HCT116 (cell line): Measurements from ENCODE around the gene KCNJ4.

ENCODE experiments used
- POLR2A ChIP-seq: IDR thresholded peaks from 2 replicates; pipeline ENCODE4 v1.7.0; 2011; ENCODE audit warnings: borderline replicate concordance; ENCODE audit not compliant: insufficient read depth, insufficient read length; ENCODE audit errors: extremely low read depth
- POLR2AphosphoS5 ChIP-seq: IDR thresholded peaks from 2 replicates; pipeline ENCODE4 v1.6.1; 2011; ENCODE audit warnings: mild to moderate bottlenecking, low read depth, low read length, moderate library complexity
- TF ChIP-seq, protein P1 (sequence below), 3 experiments: fragments of 200-600 bp in 1 of 3; sonication (generic) in 1 of 3; IDR thresholded peaks in 2 of 3; conservative IDR thresholded peaks in 1 of 3; 2 replicates each; pipeline ENCODE4 v1.5.1; 2012 to 2017; ENCODE audit warnings: low read depth in 2 of 3, low read length in 2 of 3, antibody characterized with exemption in 1 of 3, borderline replicate concordance in 1 of 3, control low read depth in 1 of 3, mild to moderate bottlenecking in 1 of 3, mixed read lengths in 1 of 3, mixed run types in 1 of 3, moderate library complexity in 1 of 3; ENCODE audit not compliant: insufficient read depth in 1 of 3

GRCh38 chr22:38414009-38414395, 41.0 kb downstream of the KCNJ4 start:
- TF ChIP-seq POLR2A (no peak), POLR2AphosphoS5 (no peak)
- TF ChIP-seq, protein P1, sequence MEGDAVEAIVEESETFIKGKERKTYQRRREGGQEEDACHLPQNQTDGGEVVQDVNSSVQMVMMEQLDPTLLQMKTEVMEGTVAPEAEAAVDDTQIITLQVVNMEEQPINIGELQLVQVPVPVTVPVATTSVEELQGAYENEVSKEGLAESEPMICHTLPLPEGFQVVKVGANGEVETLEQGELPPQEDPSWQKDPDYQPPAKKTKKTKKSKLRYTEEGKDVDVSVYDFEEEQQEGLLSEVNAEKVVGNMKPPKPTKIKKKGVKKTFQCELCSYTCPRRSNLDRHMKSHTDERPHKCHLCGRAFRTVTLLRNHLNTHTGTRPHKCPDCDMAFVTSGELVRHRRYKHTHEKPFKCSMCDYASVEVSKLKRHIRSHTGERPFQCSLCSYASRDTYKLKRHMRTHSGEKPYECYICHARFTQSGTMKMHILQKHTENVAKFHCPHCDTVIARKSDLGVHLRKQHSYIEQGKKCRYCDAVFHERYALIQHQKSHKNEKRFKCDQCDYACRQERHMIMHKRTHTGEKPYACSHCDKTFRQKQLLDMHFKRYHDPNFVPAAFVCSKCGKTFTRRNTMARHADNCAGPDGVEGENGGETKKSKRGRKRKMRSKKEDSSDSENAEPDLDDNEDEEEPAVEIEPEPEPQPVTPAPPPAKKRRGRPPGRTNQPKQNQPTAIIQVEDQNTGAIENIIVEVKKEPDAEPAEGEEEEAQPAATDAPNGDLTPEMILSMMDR (IDR thresholded peaks at IDR 0.05 in 2 of 3, conservative IDR thresholded peaks at IDR 0.05 in 1 of 3; ENCODE audit: borderline replicate concordance in 1 of 3, insufficient read depth in 1 of 3, low read depth in 2 of 3, low read length in 2 of 3): no peak
